BJ (cell line): ENCODE measurements around the gene SAMM50. TPM values are rescaled to one million over a fixed set of nuclear protein-coding genes. Genes with fewer than 3 reads are reported as not detected.
A peak's percentile ranks its signal among the peaks of the same experiment; 100 is the strongest.

Source experiments
- CTCF ChIA-PET: fragments of 350-600 bp; formaldehyde crosslinking; extraction: SDS; loops from one replicate; lab custom pipeline; 2021; ENCODE audit warnings: antibody characterized with exemption, inconsistent platforms; lab: Yijun Ruan, JAX
- POLR2A ChIA-PET: fragments of 300-600 bp; sonication (Branson Sonifier 250); formaldehyde crosslinking; extraction: SDS; loops from one replicate; lab custom pipeline; 2021; ENCODE audit warnings: antibody characterized with exemption; lab: Charles Lee
- DNase-seq: peaks from one replicate; pipeline ENCODE4 v3.0.0-alpha.2; 2011; ENCODE audit warnings: low read depth
- H3K27me3 ChIP-seq: 2 replicates; pipeline ENCODE4 v1.6.0; 2011; ENCODE audit warnings: low read length; ENCODE audit not compliant: control insufficient read depth, insufficient read depth
- H3K36me3 ChIP-seq: 2 replicates; pipeline ENCODE4 v1.5.1; 2011; ENCODE audit warnings: low read length; ENCODE audit not compliant: control insufficient read depth, insufficient read depth
- H3K4me3 ChIP-seq: 2 replicates; pipeline ENCODE4 v1.5.1; 2011; ENCODE audit warnings: low read depth, mild to moderate bottlenecking, control low read depth, low read length
- CTCF ChIP-seq: IDR thresholded peaks from 2 replicates; pipeline ENCODE4 v1.5.1; 2011; ENCODE audit warnings: low read depth, mild to moderate bottlenecking, control low read depth, inconsistent platforms, low read length, moderate library complexity; ENCODE audit not compliant: insufficient read depth
- polyA plus RNA-seq: library from polyadenylated mRNA; depleted of rRNA; stranded (reverse); fragments of >200 nt; gene quantifications from 2 replicates; pipeline ENCODE4 v1.2.3, GENCODE V29; 2011

Gene SAMM50
- polyA plus RNA-seq, 1 experiment: 40.7 TPM

GRCh38 chr22:43923631-43924464 lies 31.4 kb upstream of the SAMM50 start, which contains the start of gene PNPLA3:
TSS of gene PNPLA3 (plus strand) at chr22:43923805. CDS start at chr22:43923912, 107 bp downstream.
- POLR2A ChIA-PET: interaction anchor here (0.7 kb wide), 1 partner anchor 893 kb away, joined by 10 read pairs; no protein-coding TSS in a partner anchor
- CTCF ChIA-PET: interaction anchor here (0.7 to 2.1 kb wide), 4 partner anchors 20 to 70 kb away, joined by 3 to 9 read pairs (median 3); no protein-coding TSS in a partner anchor
- Histone ChIP-seq H3K36me3 (no peaks in the 10 kb centered on the region; the same call in 1 of the 2 replicates), H3K27me3 (no peaks in the 10 kb centered on the region), H3K4me3 (peak within 1 kb of the TSS; percentile 75)
- DNase-seq: no peak
- peak; percentile 33 for TF ChIP-seq CTCF

- DNase-seq: no peak
- POLR2A ChIA-PET: no interaction called here
- TF ChIP-seq CTCF: no peak
- no peaks in the 10 kb centered on the region for H3K27me3 ChIP-seq
- H3K36me3 ChIP-seq: no peaks in the 10 kb centered on the region; the same call in 1 of the 2 replicates
- CTCF ChIA-PET: interaction anchor here (1.7 to 2.1 kb wide), 2 partner anchors 21 to 42 kb away, joined by 3 to 9 read pairs; no protein-coding TSS in a partner anchor
- peak overlapping the region; percentile 3; the same call in 1 of the 2 replicates for H3K4me3 ChIP-seq
Observed at GRCh38 chr22:43924877-43925276, 30.4 kb upstream of the SAMM50 start.

- Histone ChIP-seq H3K4me3 (no peak overlapping the region), H3K27me3 (no peaks in the 10 kb centered on the region), H3K36me3 (peaks cover 3% of the 10 kb centered on the region; the same call in 1 of the 2 replicates)
- no peak for DNase-seq
- CTCF ChIA-PET: interaction anchor here (2.1 kb wide), 1 partner anchor 20 kb away, joined by 9 read pairs; no protein-coding TSS in a partner anchor
- POLR2A ChIA-PET: no interaction called here
- no peak for TF ChIP-seq CTCF
Observed at GRCh38 chr22:43925433-43926348, 29.6 kb upstream of the SAMM50 start.

GRCh38 chr22:43926349-43926710 lies 28.9 kb upstream of the SAMM50 start:
- ChIA-PET POLR2A (no interaction called here), CTCF (no interaction called here)
- Histone ChIP-seq H3K4me3 (no peak overlapping the region), H3K27me3 (no peaks in the 10 kb centered on the region), H3K36me3 (peaks cover 3% of the 10 kb centered on the region; the same call in 1 of the 2 replicates)
- DNase-seq: no peak
- no peak for TF ChIP-seq CTCF

GRCh38 chr22:43928468-43928867 lies 26.8 kb upstream of the SAMM50 start:
- Histone ChIP-seq H3K27me3 (no peaks in the 10 kb centered on the region), H3K36me3 (peaks cover 7% of the 10 kb centered on the region; the same call in 1 of the 2 replicates), H3K4me3 (no peak overlapping the region)
- DNase-seq: no peak
- ChIA-PET POLR2A (no interaction called here), CTCF (interaction anchor here (0.9 to 2.1 kb wide), 3 partner anchors 11 to 39 kb away, joined by 3 to 8 read pairs (median 3); no protein-coding TSS in a partner anchor)
- no peak for TF ChIP-seq CTCF
